SU-DHL-6 (cell line): Measurements from ENCODE around the gene SCN5A.

Experiments
- H2AFZ ChIP-seq: fragments of 200-600 bp; sonication (generic); 2 replicates; pipeline ENCODE4 v1.6.1; 2014; ENCODE audit warnings: low read depth, mild to moderate bottlenecking, moderate library complexity, mixed read lengths, antibody characterized with exemption, low read length; ENCODE audit not compliant: severe bottlenecking
- H3F3A ChIP-seq: fragments of 200-600 bp; shearing (Covaris generic); 2 replicates; pipeline ENCODE4 v1.6.0; 2016; ENCODE audit warnings: antibody characterized with exemption, mild to moderate bottlenecking; ENCODE audit not compliant: insufficient read depth
- H3K27ac ChIP-seq: fragments of 200-600 bp; sonication (generic); 2 replicates; pipeline ENCODE4 v1.5.1; 2016; ENCODE audit warnings: low read depth, mild to moderate bottlenecking, low read length, moderate library complexity, mixed read lengths
- H3K27me3 ChIP-seq: fragments of 200-600 bp; sonication (generic), shearing (Covaris generic); 2 replicates; pipeline ENCODE4 v1.6.0; 2014; ENCODE audit warnings: mild to moderate bottlenecking, low read length
- H3K36me3 ChIP-seq: fragments of 200-600 bp; sonication (generic); 2 replicates; pipeline ENCODE4 v1.6.1; 2014; ENCODE audit warnings: mild to moderate bottlenecking, low read length, mixed read lengths
- H3K4me2 ChIP-seq: fragments of 300-600, 200-600 bp; shearing (Covaris generic), sonication (generic); 2 replicates; pipeline ENCODE4 v1.6.0; 2014; ENCODE audit warnings: low read length, low read depth, mild to moderate bottlenecking; ENCODE audit not compliant: poor library complexity, severe bottlenecking
- H3K4me3 ChIP-seq: fragments of 200-600 bp; sonication (generic); 2 replicates; pipeline ENCODE4 v1.5.1; 2014; ENCODE audit warnings: antibody characterized with exemption, low read length, mild to moderate bottlenecking, mixed read lengths; ENCODE audit not compliant: insufficient read depth, poor library complexity, severe bottlenecking
- H3K79me2 ChIP-seq: fragments of 200-600 bp; sonication (generic); 2 replicates; pipeline ENCODE4 v1.6.1; 2014; ENCODE audit warnings: mild to moderate bottlenecking, low read length, moderate library complexity; ENCODE audit not compliant: insufficient read depth
- H3K9ac ChIP-seq: fragments of 200-600 bp; sonication (generic); 2 replicates; pipeline ENCODE4 v1.7.0; 2014; ENCODE audit warnings: mild to moderate bottlenecking, low read length
- H3K9me2 ChIP-seq: fragments of 200-600 bp; sonication (generic); replicated peaks from 2 replicates; pipeline ENCODE4 v1.6.1; 2014; ENCODE audit warnings: low read length; ENCODE audit not compliant: insufficient read depth
- H3K9me3 ChIP-seq: fragments of 200-600 bp; sonication (generic); 2 replicates; pipeline ENCODE4 v1.6.1; 2014; ENCODE audit warnings: low read length, mixed read lengths; ENCODE audit not compliant: insufficient read depth
- H4K20me1 ChIP-seq: fragments of 200-600 bp; sonication (generic); 2 replicates; pipeline ENCODE4 v1.6.1; 2014; ENCODE audit warnings: low read depth, mild to moderate bottlenecking, antibody characterized with exemption, low read length, moderate library complexity, mixed read lengths
- CTCF ChIP-seq: fragments of 200-600 bp; sonication (generic); IDR thresholded peaks from one replicate; pipeline ENCODE4 v1.5.1; 2017; ENCODE audit warnings: antibody characterized with exemption, mild to moderate bottlenecking, low read length, moderate library complexity; ENCODE audit not compliant: insufficient read depth, poor library complexity, severe bottlenecking
- EZH2phosphoT487 ChIP-seq: fragments of 200-600 bp; sonication (generic), shearing (Covaris generic); conservative IDR thresholded peaks from 2 replicates; pipeline ENCODE4 v1.6.1; 2018; ENCODE audit warnings: mild to moderate bottlenecking, antibody characterized with exemption, low read length, moderate library complexity, mixed read lengths

The SCN5A gene

GRCh38 chr3:38507120-38507519 is 142.4 kb downstream of the SCN5A start:
- peaks cover 59% of the 10 kb centered on the region for H3K36me3 ChIP-seq
- 0 out of 2 replicates have a peak, but pooled peaks cover 7% of the 10 kb centered on the region for H3F3A ChIP-seq
- no peak overlapping the region for H3K9ac ChIP-seq

GRCh38 chr3:38500688-38501417 is 148.6 kb downstream of the SCN5A start:
- no peak overlapping the region for H3K27ac ChIP-seq
- no peaks in the 10 kb centered on the region for H4K20me1 ChIP-seq
- TF ChIP-seq EZH2phosphoT487 (no peak), CTCF (no peak)
- H3K4me3 ChIP-seq: no peak overlapping the region
- H3K79me2 ChIP-seq: peaks cover 24% of the 10 kb centered on the region; the same call in 1 of the 2 replicates
- no peaks in the 10 kb centered on the region for H3K27me3 ChIP-seq
- no peak overlapping the region for H3K4me2 ChIP-seq
- no peak overlapping the region for H3K9ac ChIP-seq
- H3K9me2 ChIP-seq: no peaks in the 10 kb centered on the region
- H3K36me3 ChIP-seq: peaks cover 14% of the 10 kb centered on the region; the same call in 1 of the 2 replicates
- no peaks in the 10 kb centered on the region for H3K9me3 ChIP-seq
- H3F3A ChIP-seq: 0 out of 2 replicates have a peak, but pooled peaks cover 3% of the 10 kb centered on the region
- H2AFZ ChIP-seq: no peak overlapping the region

More at GRCh38 chr3:38507120-38507519, 142.4 kb downstream of the SCN5A start:
- Histone ChIP-seq H3K27ac (no peak overlapping the region), H4K20me1 (no peaks in the 10 kb centered on the region), H3K9me3 (no peaks in the 10 kb centered on the region), H3K4me2 (no peak overlapping the region), H3K27me3 (no peaks in the 10 kb centered on the region), H2AFZ (no peak overlapping the region), H3K9me2 (no peaks in the 10 kb centered on the region), H3K79me2 (no peaks in the 10 kb centered on the region), H3K4me3 (no peak overlapping the region)
- TF ChIP-seq CTCF (no peak), EZH2phosphoT487 (no peak)
